Psoas muscle (tissue), 8 donors: ENCODE measurements around the gene ERAS. TPM values are rescaled to one million over a fixed set of nuclear protein-coding genes. Genes with fewer than 3 reads are reported as not detected.
A peak's percentile ranks its signal among the peaks of the same experiment; 100 is the strongest.

Experiments
- ATAC-seq, 4 donors: fragments of 200-7000 bp; cut with Tn5 transposase; one replicate each; pipeline ENCODE4 v1.9.1; 2020; ENCODE audit warnings: moderate library complexity in 3 of 4, mild to moderate bottlenecking in 2 of 4
- DNase-seq, 2 donors: peaks; one replicate each; pipeline ENCODE4 v3.0.0-alpha.2; 2020
- H3K27ac ChIP-seq: fragments of 200-600 bp; one replicate; pipeline ENCODE4 v1.8.0; 2022
- H3K27me3 ChIP-seq, 3 donors: fragments of 200-600 bp in 1 of 3; one replicate each; pipeline versions ENCODE4 v1.6.1 to v1.8.0; 2013 to 2022; ENCODE audit warnings: low read length in 2 of 3, mild to moderate bottlenecking in 2 of 3, moderate library complexity in 1 of 3; ENCODE audit not compliant: insufficient read depth in 3 of 3
- H3K36me3 ChIP-seq, 2 donors: fragments of 200-600 bp in 1 of 2; one replicate each; pipeline versions ENCODE4 v1.6.1 to v1.8.0; 2013 to 2022; ENCODE audit warnings: low read depth in 1 of 2, mild to moderate bottlenecking in 1 of 2, moderate library complexity in 1 of 2; ENCODE audit not compliant: insufficient read depth in 1 of 2
- H3K4me1 ChIP-seq: fragments of 200-600 bp; one replicate; pipeline ENCODE4 v1.8.0; 2022
- H3K4me3 ChIP-seq: fragments of 200-600 bp; one replicate; pipeline ENCODE4 v1.8.0; 2022; ENCODE audit warnings: mild to moderate bottlenecking
- H3K9me3 ChIP-seq: fragments of 200-600 bp; one replicate; pipeline ENCODE4 v1.8.0; 2022
- CTCF ChIP-seq: fragments of 200-600 bp; IDR thresholded peaks from one replicate; pipeline ENCODE4 v1.8.0; 2022; ENCODE audit warnings: antibody characterized with exemption
- WGBS, 3 donors: extraction: QIAGEN DNeasy Blood & Tissue Kit; methylation state at CpG; one replicate each; pipeline versions ENCODE4 v1.1.6 to v1.1.7; 2013; 5-methylcytosine and 5-hydroxymethylcytosine counted together
- intact Hi-C, 2 donors: fragments of 100-400 bp; cut with DNase I; formaldehyde crosslinking; loops; one replicate each; pipeline versions ENCODE4 v1.11.0 to v1.14.2; 2022
- polyA plus RNA-seq, 3 donors: library from polyadenylated mRNA; stranded (reverse); fragments of 200-250 nt; gene quantifications; one replicate each; pipeline ENCODE4 v1.2.3, GENCODE V29; 2013
- total RNA-seq, 4 donors: library from RNA; stranded (reverse); fragmentation: NEBNext Ultra II Directional in 2 of 4; extraction: Animal tissue kit (Norgen Biotek cat#: 25700) in 2 of 4; gene quantifications; one replicate each; pipeline versions ENCODE4 v1.2.1 to v1.2.4, GENCODE V29; 2021 to 2023
- donor health status: healthy with polysubstance abuse.
- donor health status: DM: no; HTN: no; CAD: no; lungs with moderate emphysema.
- donor health status: Bipolar disorder and iron deficiency.
- donor health status: healthy.
- donor health status: DM: yes; HTN: yes; CAD: no.
- donor health status: DM: no; HTN: no; CAD: no.
- donor health status: DM: no; HTN: no; CAD: no.
- donor health status: DM: yes; HTN: yes; CAD: no.

Gene ERAS
- total and polyA plus RNA-seq, 7 donors: not detected

GRCh38 chrX:48801280-48802088 lies 24.8 kb upstream of the ERAS start, which contains the start of gene HDAC6:
Gene HDAC6, plus strand, starts transcription at chrX:48802067. Its CDS starts 626 bp downstream, at chrX:48802693.
- ATAC-seq (peak; percentile 94 to 95 (median 95)), DNase-seq (peak; percentile 97 to 99)
- H3K4me3 ChIP-seq: peak within 1 kb of the TSS; percentile 82
- WGBS, 3 donors: 0 to 41% (median 1%) methylated on average over 50 to 89 of the region's 89 CpGs
- peaks cover 3 to 28% of the 10 kb centered on the region in 2 donors for H3K36me3 ChIP-seq
- H3K27me3 ChIP-seq: peaks cover 0 to 5% (median 0%) of the 10 kb centered on the region in 3 donors
- no peak for TF ChIP-seq CTCF
- H3K9me3 ChIP-seq: no peaks in the 10 kb centered on the region
- peak within 1 kb of the TSS; percentile 95 for H3K27ac ChIP-seq
- intact Hi-C loops: loop anchor here in 1 of 2 donors (10.0 kb wide), 1 partner anchor 127 kb away; no protein-coding TSS in a partner anchor
- no peaks in the 10 kb centered on the region for H3K4me1 ChIP-seq

GRCh38 chrX:48802089-48802904 lies 24.0 kb upstream of the ERAS start:
- Histone ChIP-seq H3K27me3 (no peaks in the 10 kb centered on the region), H3K9me3 (no peaks in the 10 kb centered on the region), H3K4me3 (peak overlapping the region; percentile 74), H3K36me3 (peaks cover 3 to 28% of the 10 kb centered on the region in 2 donors), H3K4me1 (no peaks in the 10 kb centered on the region), H3K27ac (peak overlapping the region; percentile 93)
- TF ChIP-seq CTCF: no peak
- intact Hi-C loops: loop anchor here in 1 of 2 donors (10.0 kb wide), 1 partner anchor 127 kb away; no protein-coding TSS in a partner anchor
- ATAC-seq: peak; percentile 46 to 68 (median 60)
- 4 to 38% (median 4%) methylated on average over 24 to 40 of the region's 40 CpGs for WGBS, 3 donors
- peak; percentile 82 to 87 for DNase-seq

- no peak for ATAC-seq
- H3K4me1 ChIP-seq: no peaks in the 10 kb centered on the region
- no peaks in the 10 kb centered on the region for H3K9me3 ChIP-seq
- H3K4me3 ChIP-seq: peak overlapping the region; percentile 74
- WGBS, 3 donors: 44 to 66% (median 56%) methylated on average over 4 of the region's 4 CpGs
- no peak for DNase-seq
- intact Hi-C loops: loop anchor here in 1 of 2 donors (10.0 kb wide), 1 partner anchor 128 kb away; no protein-coding TSS in a partner anchor
- H3K27ac ChIP-seq: peak overlapping the region; percentile 93
- peaks cover 3 to 30% of the 10 kb centered on the region in 2 donors for H3K36me3 ChIP-seq
- H3K27me3 ChIP-seq: no peaks in the 10 kb centered on the region
- no peak for TF ChIP-seq CTCF
Measured at GRCh38 chrX:48802905-48803200, 23.5 kb upstream of the ERAS start.

- TF ChIP-seq CTCF: no peak
- intact Hi-C loops: loop anchor here in 1 of 2 donors (10.0 kb wide), 1 partner anchor 131 kb away; no protein-coding TSS in a partner anchor
- H3K27ac ChIP-seq: no peak overlapping the region
- ATAC-seq (no peak), DNase-seq (no peak)
- H3K9me3 ChIP-seq: no peaks in the 10 kb centered on the region
- 84 to 97% (median 93%) methylated on average over 3 to 4 of the region's 4 CpGs for WGBS, 3 donors
- no peak overlapping the region for H3K4me3 ChIP-seq
- peaks cover 3 to 43% of the 10 kb centered on the region in 2 donors for H3K36me3 ChIP-seq
- no peaks in the 10 kb centered on the region for H3K27me3 ChIP-seq
- no peaks in the 10 kb centered on the region for H3K4me1 ChIP-seq
Measured at GRCh38 chrX:48806081-48806480, 20.2 kb upstream of the ERAS start.
